Smooth muscle cell of the brain vasculature (primary cell): ENCODE data around the gene RBM44.
A peak's percentile ranks its signal among the peaks of the same experiment; 100 is the strongest.
"Not testable (repeated sequence)": the region's sequence is repeated elsewhere in the genome, so short reads cannot be mapped to it uniquely, and the experiment has no call there.

Experiments used
- DNase-seq: peaks from one replicate; pipeline ENCODE4 v3.0.0-alpha.2; 2012; ENCODE audit warnings: low read depth, low spot score

Gene RBM44

DNA sequence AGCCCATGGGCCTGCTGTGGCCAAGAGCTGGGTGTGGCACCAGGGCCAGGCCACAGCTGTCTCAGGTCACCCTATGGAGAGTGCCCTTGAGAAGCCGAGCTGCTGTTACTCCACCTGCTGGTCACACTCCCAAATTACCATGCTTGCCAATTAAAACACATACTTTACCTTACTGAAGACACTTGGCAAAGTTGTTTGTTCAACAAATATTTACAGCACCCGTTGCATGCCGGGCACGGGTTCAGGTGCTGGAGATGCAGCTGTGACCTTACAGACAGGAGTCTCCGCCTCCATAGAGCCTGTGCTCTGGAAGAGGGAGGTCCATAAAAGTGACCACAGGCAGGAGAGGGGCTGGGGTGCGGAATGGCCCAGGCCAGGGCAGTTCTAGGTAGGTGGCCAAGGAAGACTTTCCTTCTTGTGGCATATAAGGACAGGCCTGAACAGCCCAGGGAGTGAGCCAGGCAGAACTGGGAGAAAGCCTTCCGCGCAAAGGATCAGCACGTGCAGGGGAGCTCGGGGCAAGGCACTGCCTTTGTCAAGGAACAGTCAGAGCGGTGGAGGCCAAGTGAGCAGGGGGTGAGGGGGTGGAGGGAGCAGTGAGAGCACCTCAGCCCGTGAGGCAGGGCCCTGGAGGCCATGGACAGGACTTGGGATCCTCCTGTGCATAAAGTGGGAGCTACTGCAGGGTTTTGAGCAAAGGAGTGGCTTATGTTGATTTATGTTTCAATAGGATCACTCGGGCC is 23.6 kb upstream of the RBM44 start:
- DNase-seq, result peak; percentile 9

DNA sequence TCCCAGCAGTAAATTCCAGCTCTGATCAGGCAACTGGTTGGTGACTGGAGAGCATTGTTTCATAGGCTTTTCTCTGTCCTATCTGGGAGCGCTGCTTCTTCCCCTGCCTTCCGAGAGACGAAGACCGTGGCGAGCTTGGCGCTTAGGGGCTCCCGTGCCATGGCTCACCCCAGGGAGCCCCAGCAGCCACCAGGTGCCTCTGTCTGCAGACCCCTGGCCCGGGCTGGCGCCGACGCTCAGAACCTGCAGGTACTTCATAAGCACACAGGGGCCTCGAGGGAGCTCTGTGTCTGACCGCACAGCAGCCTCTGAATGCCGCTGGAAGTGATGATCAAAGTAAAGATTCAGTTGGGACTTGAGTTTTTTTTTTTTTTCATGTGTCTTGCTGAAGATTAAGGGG is 19.1 kb upstream of the RBM44 start:
- DNase-seq, result no peak

DNA sequence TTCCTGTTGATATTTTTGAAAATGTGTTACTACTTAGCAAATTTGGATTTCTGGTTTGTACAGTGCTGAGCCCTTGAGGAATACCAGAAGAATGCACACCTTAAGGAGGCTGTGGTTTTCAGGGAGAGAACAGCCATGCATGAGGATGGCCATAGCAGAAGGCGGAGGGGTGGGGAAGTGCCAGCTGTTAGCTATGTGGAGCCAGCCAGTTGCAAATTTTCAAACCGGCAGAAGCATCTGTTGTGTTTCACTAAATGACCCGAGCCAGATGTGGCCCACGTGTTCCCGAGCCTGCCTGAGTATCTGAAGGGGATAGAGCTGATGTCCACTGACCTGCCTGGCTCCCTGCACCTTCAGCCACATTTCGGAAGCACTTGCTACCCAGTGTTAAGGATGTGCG is 16.4 kb upstream of the RBM44 start:
- DNase-seq, result no peak

DNA sequence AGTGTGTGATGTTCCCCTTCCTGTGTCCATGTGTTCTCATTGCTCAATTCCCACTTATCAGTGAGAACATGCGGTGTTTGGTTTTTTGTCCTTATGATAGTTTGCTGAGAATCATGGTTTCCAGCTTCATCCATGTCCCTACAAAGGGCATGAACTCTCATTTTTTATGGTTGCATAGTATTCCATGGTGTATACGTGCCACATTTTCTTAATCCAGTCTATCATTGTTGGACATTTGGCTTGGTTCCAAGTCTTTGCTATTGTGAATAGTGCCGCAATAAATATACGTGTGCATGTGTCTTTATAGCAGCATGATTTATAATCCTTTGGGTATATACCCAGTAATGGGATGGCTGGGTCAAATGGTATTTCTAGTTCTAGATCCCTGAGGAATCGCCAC is 14.9 kb upstream of the RBM44 start:
- DNase-seq, result not testable (repeated sequence)

DNA sequence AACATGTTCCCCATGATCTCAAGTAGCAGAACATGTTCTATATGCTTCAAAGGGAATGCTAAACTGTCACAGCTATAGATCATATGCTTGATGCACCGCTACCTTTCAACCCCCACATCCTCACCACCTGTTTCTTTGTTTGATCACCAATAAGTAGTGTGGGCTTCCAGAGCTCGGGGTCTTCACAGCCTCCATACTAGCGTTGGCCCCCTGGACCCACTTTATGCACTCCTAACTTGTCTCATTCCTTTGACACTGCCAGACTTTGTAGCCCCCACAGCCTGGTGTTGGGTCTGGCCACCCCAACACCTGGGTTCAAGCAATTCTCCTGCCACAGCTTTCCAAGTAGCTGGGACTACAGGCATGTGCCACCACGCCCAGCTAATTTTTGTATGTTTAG is 11.6 kb upstream of the RBM44 start:
- no peak for DNase-seq

DNA sequence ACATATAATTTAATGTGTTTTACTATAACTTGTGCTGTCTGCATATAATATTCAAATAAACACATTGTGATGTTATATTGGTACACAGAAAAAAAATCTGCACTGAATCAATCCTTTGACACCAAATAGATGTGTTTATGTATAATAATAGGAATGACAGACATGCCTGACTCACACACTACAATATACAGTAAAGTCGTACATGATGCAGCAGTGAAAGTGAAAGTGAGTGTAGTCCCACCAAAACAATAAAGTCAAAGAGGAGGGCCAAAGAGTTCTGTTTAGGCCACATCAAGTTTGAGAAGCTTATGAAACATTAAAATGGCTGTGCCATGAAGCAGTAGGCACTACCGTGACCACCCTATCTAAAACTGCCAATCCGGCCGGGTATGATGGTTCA is 8.2 kb upstream of the RBM44 start:
- DNase-seq, result peak; percentile 6

DNA sequence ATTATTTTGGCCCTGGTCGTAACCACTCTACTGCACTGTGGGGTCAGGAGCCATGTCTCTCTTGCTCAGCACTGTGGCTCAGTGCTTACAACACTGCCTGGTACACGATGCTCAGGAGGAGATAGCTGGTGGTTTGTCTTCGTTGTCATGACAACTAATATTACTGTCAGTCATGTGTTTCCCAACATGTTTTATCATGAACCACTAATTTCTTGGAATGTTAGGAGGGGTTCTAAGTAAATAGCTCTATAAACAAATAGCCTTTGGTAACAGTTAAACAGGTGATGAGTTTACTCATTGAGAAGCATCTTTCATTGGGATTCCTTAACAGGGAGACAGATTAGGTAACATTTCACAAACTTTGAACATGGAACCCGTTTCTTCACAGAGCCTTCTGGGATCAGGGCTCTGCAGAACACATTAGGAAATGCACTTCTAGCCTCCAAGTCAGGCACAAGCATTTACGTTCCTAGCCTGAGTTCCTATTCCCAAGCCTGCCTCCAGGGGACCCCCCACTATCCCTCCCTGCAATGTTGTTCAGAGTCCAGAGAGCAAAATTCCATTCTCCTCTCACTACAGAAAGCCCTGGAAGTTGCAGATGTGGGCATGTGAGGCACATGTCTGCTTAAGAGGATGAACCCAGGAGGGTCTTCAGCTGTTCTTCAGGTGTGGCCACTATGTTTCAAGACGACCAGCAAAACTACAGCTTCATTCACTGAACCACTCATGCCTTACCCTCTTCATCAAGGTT is 6.4 kb upstream of the RBM44 start:
- no peak for DNase-seq

DNA sequence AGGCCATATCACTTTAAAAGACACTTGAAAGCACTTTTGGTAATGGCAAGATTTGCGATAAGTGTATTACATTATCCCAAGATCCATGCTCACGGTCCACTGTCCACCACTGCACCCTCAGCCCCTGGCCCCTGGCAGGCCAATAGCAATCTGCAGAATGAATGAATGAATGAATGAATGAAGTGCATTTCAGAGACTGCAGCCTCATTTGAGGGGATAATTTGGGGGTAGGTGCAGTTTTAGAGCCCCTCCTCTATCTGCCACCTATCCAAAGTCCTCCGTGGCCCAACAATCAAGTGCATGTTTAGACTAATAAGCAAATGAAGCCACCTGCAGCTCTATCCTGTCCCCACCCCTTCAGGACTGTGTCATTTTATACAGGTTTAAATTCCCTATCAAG is 1.3 kb upstream of the RBM44 start:
- DNase-seq, result no peak

DNA sequence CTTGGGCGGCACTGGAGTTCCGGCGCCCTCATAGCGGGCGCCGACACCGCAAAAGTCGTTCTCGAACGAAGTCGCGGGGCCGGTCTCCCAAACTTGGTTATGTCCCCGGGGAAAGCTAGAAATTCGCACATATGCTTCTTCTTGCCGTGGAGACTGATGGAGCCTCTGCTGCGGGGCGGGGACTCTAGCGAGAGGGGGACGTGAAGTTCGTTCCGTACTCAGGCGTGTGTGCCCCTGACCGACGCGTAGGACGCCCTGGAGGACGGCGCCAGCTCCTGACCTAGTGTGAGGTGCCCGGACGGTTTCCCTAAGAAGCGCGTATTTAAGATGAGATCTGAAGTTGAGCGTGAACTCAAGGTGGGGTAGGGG is 465 bp downstream of the RBM44 start:
- no peak for DNase-seq

DNA sequence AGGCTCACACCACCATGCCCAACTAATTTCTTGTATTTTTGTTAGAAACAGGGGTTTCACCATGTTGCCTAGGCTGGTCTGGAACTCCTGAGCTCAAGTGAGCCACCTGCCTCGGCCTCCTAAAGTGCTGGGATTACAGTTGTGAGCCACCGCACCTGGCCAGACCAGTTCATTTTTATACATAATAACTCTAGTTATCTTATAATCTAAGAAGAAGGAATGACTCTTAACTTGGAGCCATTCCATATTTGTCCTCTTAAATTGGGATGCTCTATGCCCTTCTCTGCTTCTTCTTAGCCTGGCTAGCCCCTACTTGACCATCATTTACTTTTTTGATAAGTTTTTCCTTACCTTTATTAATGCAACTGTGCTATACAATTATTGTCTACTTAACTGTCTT is 2.9 kb downstream of the RBM44 start:
- no peak for DNase-seq

DNA sequence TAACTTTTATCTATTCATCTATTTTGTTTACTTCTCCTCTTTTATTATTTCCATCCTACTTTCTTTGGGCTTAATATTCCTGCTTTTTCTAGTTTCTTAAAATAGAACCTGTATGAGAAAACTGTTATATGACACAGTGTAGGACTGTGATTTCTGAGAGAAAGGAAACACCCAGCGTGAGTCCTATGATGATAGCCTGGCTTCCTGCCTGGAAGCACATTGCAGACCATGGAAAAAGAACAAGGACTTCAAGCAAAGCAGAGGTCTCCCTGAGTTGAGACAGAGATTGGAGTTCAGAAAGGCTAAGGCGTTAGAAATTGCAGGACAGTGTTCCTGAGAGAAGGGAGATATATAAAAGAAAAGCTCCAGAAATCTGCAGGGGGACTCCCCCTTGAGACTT is 7.8 kb downstream of the RBM44 start:
- DNase-seq, result peak; percentile 62

DNA sequence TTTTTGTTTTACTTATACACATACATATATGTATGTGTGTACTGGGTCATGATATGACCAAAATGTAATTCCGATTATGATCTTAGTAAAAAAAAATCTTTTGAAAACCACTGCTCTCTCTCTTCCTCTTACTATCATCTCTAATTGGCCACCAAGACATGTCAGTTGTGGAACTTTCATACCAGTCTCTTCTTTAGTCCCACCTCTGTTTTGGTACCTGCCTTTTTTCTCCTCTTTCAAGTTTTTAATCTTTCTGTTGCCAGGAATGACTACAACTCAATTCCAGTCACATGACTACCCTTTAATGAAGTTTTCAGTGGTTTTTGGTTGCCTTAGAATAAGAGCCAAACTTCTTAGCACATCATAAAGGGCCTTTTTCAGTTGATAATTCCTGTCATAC is 17.1 kb downstream of the RBM44 start:
- DNase-seq, result no peak

DNA sequence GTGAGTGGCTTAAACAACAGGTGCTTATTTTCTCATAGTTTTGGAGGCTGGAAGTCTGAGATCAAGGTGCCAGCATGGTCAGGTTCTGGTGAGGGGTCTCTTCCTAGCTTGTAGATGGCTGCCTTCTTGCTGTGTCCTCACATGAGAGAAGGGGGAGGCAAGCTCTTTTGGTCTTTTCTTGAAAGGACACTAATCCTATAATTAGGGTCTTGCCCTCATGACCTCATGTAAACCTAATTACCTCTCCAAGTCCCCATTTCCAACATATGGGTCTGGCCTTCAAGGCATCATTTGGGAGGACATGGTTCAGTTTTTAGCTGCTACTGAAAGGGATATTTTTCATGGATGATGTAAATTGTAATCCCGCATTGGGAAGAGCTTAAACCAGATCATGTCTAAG is 18.0 kb downstream of the RBM44 start:
- no peak for DNase-seq

DNA sequence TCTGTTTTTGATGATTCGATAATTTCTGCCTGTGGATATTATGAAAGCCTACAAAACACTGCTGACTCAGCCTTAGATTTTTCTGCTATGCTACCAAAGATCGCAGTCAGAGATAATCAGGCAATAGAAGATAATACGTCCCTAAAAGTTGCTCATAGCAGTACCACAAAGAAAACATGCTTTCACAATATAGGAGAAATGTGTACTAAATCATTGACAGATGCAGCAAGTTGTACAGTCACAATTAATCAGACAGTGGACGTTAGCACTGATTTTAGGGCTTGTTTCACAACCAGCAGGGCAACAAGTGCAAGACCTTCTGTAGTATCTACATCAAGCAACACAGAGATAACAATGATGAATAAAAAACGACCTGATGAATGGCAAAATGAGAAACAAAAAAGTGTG is 19.5 kb downstream of the RBM44 start:
- DNase-seq, result no peak

DNA sequence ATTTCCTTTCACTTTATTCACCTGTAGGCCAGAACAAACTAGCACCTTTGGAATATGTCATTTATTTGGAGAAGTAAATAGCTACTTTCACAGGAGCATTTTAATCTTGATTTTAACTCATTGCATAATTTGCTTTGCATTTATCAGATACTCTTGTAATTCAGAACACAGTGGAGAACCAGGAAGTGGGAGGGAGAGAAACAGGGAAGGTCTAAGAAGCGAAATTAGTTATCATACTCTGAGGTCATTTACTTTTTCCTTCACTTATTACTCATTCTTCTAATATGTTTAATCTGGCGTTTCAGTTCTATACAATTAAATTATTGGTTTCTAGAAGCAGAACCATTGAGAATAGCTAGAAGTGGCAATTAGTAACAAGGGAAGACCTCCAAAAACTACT is 20.7 kb downstream of the RBM44 start:
- DNase-seq, result no peak

DNA sequence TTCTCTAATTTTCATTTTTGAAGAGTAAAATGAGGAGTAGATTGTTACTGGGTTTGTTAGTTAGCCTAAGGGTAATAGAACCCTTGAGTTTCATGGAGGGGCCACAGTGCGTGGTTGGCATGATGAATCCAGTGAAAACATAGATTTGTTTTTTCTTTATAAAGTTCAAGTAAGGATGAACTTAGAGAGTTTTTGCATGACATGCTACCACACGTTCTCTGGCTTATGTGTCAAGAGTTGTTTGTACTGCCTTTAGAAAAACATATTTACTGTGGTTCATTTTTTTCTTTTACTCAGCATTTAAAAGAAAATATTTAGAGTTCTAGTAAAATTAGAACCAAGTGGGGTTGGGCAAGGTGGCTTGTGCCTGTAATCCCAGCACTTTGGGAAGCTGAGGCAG is 21.8 kb downstream of the RBM44 start:
- no peak for DNase-seq

DNA sequence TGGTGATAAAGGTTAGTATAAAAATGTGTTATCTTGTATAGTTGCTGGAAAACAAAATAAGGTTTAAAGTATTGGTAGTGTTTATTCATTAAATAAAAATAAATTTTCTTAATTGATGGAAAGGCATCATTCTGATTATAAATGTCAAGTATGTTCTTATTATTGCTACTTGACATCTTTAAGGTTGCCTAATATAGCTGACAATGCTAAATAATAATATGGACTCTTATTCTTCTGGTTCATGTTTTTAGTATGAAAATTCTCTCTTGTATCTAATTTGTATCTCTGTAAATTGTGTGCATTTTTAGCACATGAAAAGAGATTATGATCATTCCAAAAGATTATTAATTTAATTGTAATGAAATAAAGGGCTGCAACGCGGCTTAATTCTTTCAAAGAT is 25.0 kb downstream of the RBM44 start:
- no peak for DNase-seq

DNA sequence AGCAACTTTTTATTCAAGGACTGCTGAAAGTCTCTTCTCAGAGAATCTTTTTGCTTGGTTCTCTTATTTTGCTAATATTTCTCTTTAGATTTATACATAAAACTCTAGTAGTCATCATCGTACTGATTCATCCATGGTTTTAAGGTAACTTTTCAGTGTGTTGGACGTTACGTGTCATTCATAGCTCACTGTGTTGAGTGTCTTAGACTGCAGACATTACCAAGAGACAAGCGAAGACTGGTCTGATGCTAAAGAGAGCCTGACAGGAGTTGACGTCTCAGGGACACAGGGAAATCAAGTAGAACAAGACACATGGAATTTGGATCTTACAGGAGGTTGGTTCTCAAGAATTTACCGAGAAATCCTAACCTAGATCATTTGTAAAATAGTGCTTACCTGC is 25.5 kb downstream of the RBM44 start:
- no peak for DNase-seq

DNA sequence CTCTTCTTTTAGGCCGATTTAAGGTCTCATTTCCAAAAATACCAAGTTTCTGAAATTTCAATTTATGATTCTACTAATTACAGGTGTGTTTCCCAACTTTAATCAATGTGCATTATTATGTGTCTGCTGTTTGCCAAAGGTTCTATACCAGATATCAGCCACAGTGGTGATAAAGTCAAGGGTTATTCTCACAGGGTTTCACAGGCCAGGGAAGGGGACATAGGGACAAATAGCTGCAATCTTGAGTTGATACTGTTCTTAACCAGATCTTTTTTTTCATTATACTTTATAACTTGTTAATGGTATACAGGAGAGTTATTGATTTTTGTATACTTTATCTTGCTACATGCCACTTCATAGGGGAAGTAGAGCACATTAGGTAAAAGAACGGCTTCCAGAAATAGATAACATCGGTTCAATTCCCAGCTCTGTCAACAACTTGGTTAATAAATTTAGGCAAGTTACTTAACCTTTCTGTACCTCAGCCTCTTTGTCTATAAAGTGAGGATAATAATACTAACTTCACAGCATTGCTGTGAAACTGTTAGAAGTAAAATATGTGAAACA is 28.9 kb downstream of the RBM44 start:
- no peak for DNase-seq

DNA sequence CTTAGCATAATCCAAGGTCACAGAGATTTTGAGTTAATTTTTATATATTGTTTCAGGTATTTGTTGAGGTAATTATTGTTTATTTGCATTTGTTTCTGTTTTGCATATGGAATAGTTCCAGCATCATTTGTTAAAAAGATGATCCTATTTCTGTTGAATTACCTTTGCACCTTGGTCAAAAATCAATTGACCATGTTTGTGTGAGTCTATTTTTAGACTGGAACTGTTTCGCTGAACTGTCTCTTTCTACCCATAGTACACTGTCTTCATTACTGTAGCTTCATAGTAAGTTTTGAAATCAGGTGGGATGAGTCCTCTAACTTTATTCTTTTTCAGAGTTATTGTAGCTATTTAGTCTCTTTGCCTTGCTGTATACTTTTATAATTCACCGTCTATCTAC is 31.9 kb downstream of the RBM44 start:
- no peak for DNase-seq

DNA sequence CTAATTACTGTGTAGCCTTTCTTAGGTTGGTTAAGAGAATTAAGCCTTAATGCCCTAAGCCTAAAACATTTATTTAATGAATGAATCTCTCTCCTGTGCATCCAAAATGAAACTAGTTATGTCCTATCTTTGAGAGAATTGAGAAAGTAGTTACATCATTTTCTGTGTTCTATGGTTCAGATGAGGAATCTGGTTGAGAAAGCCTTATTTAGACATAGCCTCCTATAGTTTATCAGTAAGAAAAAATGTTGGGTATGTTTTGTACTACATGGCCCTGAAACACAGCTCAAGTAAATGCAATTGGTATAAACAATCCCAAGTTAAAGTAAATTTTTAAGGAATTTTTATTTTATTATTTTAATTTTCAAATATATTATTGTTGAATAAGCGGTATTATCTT is 35.0 kb downstream of the RBM44 start:
- DNase-seq, result no peak

DNA sequence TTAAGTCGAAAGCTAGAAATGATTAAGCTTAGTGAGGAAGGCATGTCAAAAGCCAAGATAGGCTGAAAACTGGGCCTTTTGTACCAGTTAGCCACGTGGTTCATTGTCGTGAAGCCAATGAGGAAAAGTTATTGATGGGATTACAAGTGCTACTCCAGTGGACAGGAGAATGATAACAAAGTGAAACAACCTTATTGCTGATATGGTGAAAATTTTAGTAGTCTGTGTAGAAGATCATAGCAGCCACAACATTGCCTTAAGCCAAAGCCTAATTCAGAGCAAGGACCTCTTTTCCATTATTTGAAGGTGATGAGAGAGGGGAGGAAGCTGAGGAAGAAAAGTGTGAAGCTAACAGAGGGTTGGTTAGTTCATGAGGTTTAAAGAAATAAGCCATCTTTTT is 36.8 kb downstream of the RBM44 start:
- no peak for DNase-seq

DNA sequence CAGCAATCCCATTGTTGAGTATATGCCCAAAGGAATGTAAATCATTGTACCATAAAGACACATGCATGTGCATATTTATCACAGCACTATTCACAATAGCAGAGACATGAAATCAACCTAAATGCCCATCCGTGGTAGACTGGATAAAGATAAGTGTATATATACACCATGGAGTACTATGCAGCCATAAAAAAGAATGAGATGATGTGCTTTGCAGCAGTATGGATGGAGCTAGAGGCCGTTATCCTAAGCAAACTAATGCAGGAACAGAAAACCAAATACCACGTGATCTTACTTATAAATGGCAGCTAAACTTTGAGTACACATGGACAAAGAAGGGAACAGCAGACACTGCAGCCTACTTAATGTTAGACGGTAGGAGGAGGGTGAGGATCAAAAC is 42.5 kb downstream of the RBM44 start:
- no peak for DNase-seq
